PC-3 (cell line): ENCODE measurements around the gene PLXNB2.

ENCODE experiments used
- EZH2 ChIP-seq: fragments of 300-600 bp; sonication (generic); IDR thresholded peaks from one replicate; pipeline ENCODE4 v1.6.1; 2017; ENCODE audit warnings: antibody characterized with exemption, mild to moderate bottlenecking, low read length; ENCODE audit not compliant: unreplicated experiment
- EZH2phosphoT487 ChIP-seq: fragments of 300-600 bp; sonication (generic); IDR thresholded peaks from 2 replicates; pipeline ENCODE4 v1.6.1; 2018; ENCODE audit warnings: mild to moderate bottlenecking, antibody characterized with exemption, low read length, borderline replicate concordance
- TF ChIP-seq, protein P1 (sequence below): fragments of 300-600 bp; sonication (generic); conservative IDR thresholded peaks from 2 replicates; pipeline ENCODE4 v1.5.1; 2017; ENCODE audit warnings: antibody characterized with exemption, low read depth, mild to moderate bottlenecking, low read length

DNA sequence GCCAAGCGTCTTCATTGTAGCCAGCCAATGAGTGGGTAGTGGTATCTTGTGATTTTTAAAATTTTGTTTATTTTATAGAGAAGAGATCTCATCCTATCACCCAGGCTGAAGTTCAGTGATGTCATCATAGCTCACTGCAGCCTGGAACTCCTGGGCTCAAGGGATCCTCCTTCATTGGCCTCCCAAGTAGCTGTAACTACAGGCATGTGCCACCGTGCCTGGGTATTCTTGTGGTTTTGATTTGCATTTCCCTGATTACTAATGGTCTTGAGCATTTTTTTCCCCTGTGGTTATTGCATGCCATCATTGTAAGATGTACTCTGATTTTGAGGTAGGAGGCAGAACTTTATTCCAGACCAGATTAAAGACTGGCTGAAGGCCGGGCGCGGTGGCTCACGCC lies 21.8 kb upstream of the PLXNB2 start:
- TF ChIP-seq EZH2 (no peak), EZH2phosphoT487 (no peak)
- TF ChIP-seq, protein P1, sequence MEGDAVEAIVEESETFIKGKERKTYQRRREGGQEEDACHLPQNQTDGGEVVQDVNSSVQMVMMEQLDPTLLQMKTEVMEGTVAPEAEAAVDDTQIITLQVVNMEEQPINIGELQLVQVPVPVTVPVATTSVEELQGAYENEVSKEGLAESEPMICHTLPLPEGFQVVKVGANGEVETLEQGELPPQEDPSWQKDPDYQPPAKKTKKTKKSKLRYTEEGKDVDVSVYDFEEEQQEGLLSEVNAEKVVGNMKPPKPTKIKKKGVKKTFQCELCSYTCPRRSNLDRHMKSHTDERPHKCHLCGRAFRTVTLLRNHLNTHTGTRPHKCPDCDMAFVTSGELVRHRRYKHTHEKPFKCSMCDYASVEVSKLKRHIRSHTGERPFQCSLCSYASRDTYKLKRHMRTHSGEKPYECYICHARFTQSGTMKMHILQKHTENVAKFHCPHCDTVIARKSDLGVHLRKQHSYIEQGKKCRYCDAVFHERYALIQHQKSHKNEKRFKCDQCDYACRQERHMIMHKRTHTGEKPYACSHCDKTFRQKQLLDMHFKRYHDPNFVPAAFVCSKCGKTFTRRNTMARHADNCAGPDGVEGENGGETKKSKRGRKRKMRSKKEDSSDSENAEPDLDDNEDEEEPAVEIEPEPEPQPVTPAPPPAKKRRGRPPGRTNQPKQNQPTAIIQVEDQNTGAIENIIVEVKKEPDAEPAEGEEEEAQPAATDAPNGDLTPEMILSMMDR = no peak
